IPS-18a (cell line): ENCODE data around the gene GNB1L.

Source experiments
- H3K27ac ChIP-seq: one replicate; pipeline ENCODE4 v1.5.1; 2013; ENCODE audit warnings: low read length
- H3K27me3 ChIP-seq: one replicate; pipeline ENCODE4 v1.6.1; 2013; ENCODE audit warnings: mild to moderate bottlenecking, low read length; ENCODE audit not compliant: control insufficient read depth, insufficient read depth
- H3K36me3 ChIP-seq: one replicate; pipeline ENCODE4 v1.6.1; 2013; ENCODE audit warnings: low read depth, low read length; ENCODE audit not compliant: control insufficient read depth
- H3K4me1 ChIP-seq: one replicate; pipeline ENCODE4 v1.6.1; 2013; ENCODE audit warnings: low read depth, low read length; ENCODE audit not compliant: control insufficient read depth
- H3K4me3 ChIP-seq: one replicate; pipeline ENCODE4 v1.5.1; 2013; ENCODE audit warnings: low read length
- H3K9ac ChIP-seq: one replicate; pipeline ENCODE4 v1.6.1; 2013; ENCODE audit warnings: mild to moderate bottlenecking, low read length, moderate library complexity
- H3K9me3 ChIP-seq: one replicate; pipeline ENCODE4 v1.6.1; 2013; ENCODE audit warnings: low read depth, low read length; ENCODE audit not compliant: control insufficient read depth

Gene GNB1L

DNA sequence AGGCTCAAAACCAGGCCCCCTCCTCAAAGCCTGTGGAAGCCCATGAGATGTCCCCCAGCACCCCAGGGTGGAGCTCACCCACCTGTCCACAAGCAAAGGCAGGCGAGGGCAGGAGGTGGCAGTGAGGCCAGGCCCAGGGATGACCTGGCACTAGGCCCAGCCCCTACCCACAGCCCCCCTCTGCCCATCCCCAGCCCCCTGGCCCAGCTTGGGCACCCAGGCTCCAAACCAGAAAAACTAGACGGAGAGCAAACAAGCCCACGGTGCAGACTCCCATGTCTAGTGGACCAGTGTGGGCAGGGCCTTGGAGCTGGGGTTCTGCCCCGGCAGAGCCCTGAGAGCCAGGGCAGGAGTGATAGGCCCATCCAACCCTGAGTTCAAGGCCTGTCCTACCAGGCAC is 111.0 kb downstream of the GNB1L start:
- Histone ChIP-seq H3K27me3 (peaks cover 3% of the 10 kb centered on the region), H3K36me3 (no peaks in the 10 kb centered on the region), H3K27ac (no peak overlapping the region), H3K4me1 (peaks cover 4% of the 10 kb centered on the region), H3K4me3 (no peak overlapping the region), H3K9ac (no peak overlapping the region), H3K9me3 (no peaks in the 10 kb centered on the region)

GRCh38 chr22:19743081-19743480 is 111.6 kb downstream of the GNB1L start:
- no peak overlapping the region for H3K4me3 ChIP-seq
- H3K27ac ChIP-seq, result no peak overlapping the region
- peaks cover 4% of the 10 kb centered on the region for H3K4me1 ChIP-seq
- no peak overlapping the region for H3K9ac ChIP-seq
- no peaks in the 10 kb centered on the region for H3K27me3 ChIP-seq
- H3K36me3 ChIP-seq, result no peaks in the 10 kb centered on the region
- H3K9me3 ChIP-seq, result no peaks in the 10 kb centered on the region

GRCh38 chr22:19742160-19743066 is 112.3 kb downstream of the GNB1L start:
- Histone ChIP-seq H3K36me3 (no peaks in the 10 kb centered on the region), H3K4me1 (peaks cover 4% of the 10 kb centered on the region), H3K9me3 (no peaks in the 10 kb centered on the region), H3K27me3 (no peaks in the 10 kb centered on the region), H3K9ac (no peak overlapping the region), H3K27ac (no peak overlapping the region), H3K4me3 (no peak overlapping the region)

DNA sequence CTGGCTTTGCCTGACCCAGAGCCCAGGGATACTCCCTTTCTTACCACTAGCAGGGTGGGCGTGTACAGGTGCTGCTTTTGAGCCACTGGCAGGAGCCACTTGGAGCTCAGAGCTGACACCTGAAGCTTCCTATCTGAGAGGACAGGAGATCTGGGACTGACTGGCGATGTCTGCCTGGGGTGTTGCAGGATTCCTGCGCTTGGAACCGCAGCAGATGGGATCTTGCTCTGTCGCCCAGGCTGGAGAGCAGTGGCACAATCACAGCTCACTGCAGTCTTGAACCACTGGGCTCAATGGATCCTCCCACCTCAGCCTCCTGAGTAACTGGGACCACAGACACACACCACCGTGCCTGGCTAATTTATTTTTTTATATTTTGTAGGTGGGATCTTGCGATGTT is 113.6 kb downstream of the GNB1L start:
- Histone ChIP-seq H3K9me3 (no peaks in the 10 kb centered on the region), H3K36me3 (no peaks in the 10 kb centered on the region), H3K4me3 (no peak overlapping the region), H3K27me3 (no peaks in the 10 kb centered on the region), H3K27ac (no peak overlapping the region), H3K9ac (no peak overlapping the region), H3K4me1 (peaks cover 8% of the 10 kb centered on the region)

DNA sequence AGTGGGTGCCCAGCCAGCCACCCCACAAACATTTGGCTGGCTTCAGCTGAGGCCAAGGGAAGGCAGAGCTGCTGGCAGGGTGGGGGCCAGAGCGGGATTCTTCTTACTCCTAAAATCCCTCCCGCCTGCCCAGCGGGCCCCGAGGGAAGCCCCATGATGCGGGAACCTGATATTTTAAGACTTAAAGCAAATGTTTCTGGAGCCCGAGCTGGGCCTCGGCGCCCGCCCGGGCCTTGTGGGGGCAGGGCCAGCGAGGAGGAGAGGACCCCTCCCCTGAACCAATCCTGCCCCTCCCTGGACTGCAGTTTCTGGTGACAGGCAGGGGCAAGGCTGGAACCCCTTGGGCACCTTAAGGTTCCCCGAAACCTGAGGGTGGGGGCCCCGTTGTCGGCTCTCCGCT is 114.1 kb downstream of the GNB1L start:
- peaks cover 5% of the 10 kb centered on the region for H3K4me1 ChIP-seq
- H3K9ac ChIP-seq, result no peak overlapping the region
- no peaks in the 10 kb centered on the region for H3K27me3 ChIP-seq
- no peaks in the 10 kb centered on the region for H3K9me3 ChIP-seq
- no peaks in the 10 kb centered on the region for H3K36me3 ChIP-seq
- H3K4me3 ChIP-seq, result no peak overlapping the region
- no peak overlapping the region for H3K27ac ChIP-seq

- H3K27ac ChIP-seq, result no peak overlapping the region
- H3K36me3 ChIP-seq, result no peaks in the 10 kb centered on the region
- no peaks in the 10 kb centered on the region for H3K9me3 ChIP-seq
- H3K4me3 ChIP-seq, result no peak overlapping the region
- H3K4me1 ChIP-seq, result peaks cover 5% of the 10 kb centered on the region
- no peak overlapping the region for H3K9ac ChIP-seq
- no peaks in the 10 kb centered on the region for H3K27me3 ChIP-seq
These were observed 114.7 kb downstream of the GNB1L start for GRCh38 chr22:19739911-19740449.

DNA sequence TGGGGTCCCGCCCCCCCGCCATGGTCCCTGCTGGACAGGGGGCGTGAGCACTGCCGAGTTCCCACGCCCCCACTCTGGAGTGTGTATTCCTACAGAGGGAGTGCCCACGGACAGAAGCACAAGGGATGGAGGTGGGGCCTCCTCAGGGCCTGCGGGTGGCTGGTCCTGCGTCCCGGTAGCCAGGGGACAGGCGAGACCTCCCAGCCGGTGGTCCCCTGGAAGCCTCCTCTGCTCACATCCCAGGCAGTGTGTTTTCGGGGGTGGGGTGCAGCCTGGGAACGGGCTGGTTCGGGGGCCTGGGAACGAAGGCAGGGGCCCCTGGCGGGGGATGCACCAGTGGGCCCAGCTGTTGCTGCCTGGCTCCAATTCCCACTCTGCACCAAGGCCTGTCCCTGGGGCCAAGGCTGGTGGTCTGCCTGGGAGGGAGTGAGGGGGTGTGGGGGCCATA is 115.2 kb downstream of the GNB1L start:
- Histone ChIP-seq H3K9ac (no peak overlapping the region), H3K36me3 (no peaks in the 10 kb centered on the region), H3K4me1 (peaks cover 5% of the 10 kb centered on the region), H3K4me3 (no peak overlapping the region), H3K27me3 (no peaks in the 10 kb centered on the region), H3K9me3 (no peaks in the 10 kb centered on the region), H3K27ac (no peak overlapping the region)

- Histone ChIP-seq H3K27me3 (no peaks in the 10 kb centered on the region), H3K4me1 (peaks cover 5% of the 10 kb centered on the region), H3K36me3 (no peaks in the 10 kb centered on the region), H3K9me3 (no peaks in the 10 kb centered on the region), H3K27ac (no peak overlapping the region), H3K4me3 (no peak overlapping the region), H3K9ac (no peak overlapping the region)
These were observed 115.8 kb downstream of the GNB1L start for GRCh38 chr22:19738664-19739447.

DNA sequence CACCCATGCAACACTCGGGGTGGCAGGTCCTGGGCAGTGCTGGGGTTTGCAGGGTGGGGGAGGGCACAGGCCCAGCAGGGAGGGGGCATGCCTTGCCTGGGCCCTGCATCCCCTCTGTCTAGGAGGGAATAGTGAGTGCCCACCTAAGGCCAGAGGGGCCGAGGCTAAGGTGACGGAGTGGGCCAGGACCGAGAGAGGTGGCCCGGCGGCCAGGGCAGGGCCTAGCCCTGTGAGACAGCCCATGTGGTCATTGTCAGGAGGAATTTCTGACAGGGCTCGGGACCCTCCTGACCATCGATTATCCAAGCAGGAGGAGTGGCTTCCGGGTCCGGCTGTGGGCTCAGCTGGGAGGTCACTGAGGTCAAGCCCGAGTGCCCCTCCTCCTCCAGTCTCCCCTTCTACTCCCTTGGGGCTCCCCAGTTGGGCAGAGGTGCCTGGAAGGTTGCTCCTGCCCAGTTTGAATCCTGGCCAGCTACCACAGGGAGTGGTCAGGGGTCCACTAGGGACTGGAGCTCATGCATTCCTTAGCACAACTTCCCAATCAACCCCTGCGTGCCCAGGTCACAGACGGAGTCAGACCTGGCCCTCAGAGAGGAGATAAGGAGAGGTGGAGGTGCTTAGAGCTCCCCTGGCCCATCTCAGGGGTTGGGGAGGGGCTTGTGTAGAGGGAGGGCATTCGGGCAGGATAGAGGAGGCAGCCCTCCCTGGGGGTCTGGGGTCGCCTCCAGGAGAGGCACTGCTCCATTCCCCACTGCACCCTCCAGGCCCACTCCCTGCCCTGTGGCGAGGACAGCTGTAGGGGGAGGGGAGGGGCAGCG is 116.6 kb downstream of the GNB1L start:
- H3K9ac ChIP-seq, result no peak overlapping the region
- no peaks in the 10 kb centered on the region for H3K36me3 ChIP-seq
- H3K4me3 ChIP-seq, result no peak overlapping the region
- peaks cover 5% of the 10 kb centered on the region for H3K4me1 ChIP-seq
- no peaks in the 10 kb centered on the region for H3K27me3 ChIP-seq
- H3K27ac ChIP-seq, result no peak overlapping the region
- H3K9me3 ChIP-seq, result no peaks in the 10 kb centered on the region

- Histone ChIP-seq H3K27ac (no peak overlapping the region), H3K4me3 (no peak overlapping the region), H3K36me3 (no peaks in the 10 kb centered on the region), H3K9ac (no peak overlapping the region), H3K27me3 (no peaks in the 10 kb centered on the region), H3K4me1 (peaks cover 5% of the 10 kb centered on the region), H3K9me3 (no peaks in the 10 kb centered on the region)
These were observed 118.8 kb downstream of the GNB1L start for GRCh38 chr22:19735665-19736510.
